HG02763 (cell line): ENCODE results near the gene KLHL21.

ENCODE experiments used
- ATAC-seq: cut with Tn5 transposase; IDR thresholded peaks from one replicate; pipeline ENCODE4 v1.9.1; 2021; ENCODE audit warnings: mild to moderate bottlenecking, moderate library complexity; ENCODE audit not compliant: unreplicated experiment

The KLHL21 gene

GRCh38 chr1:6557597-6557996, 45.1 kb downstream of the KLHL21 start:
- ATAC-seq, result no peak

DNA sequence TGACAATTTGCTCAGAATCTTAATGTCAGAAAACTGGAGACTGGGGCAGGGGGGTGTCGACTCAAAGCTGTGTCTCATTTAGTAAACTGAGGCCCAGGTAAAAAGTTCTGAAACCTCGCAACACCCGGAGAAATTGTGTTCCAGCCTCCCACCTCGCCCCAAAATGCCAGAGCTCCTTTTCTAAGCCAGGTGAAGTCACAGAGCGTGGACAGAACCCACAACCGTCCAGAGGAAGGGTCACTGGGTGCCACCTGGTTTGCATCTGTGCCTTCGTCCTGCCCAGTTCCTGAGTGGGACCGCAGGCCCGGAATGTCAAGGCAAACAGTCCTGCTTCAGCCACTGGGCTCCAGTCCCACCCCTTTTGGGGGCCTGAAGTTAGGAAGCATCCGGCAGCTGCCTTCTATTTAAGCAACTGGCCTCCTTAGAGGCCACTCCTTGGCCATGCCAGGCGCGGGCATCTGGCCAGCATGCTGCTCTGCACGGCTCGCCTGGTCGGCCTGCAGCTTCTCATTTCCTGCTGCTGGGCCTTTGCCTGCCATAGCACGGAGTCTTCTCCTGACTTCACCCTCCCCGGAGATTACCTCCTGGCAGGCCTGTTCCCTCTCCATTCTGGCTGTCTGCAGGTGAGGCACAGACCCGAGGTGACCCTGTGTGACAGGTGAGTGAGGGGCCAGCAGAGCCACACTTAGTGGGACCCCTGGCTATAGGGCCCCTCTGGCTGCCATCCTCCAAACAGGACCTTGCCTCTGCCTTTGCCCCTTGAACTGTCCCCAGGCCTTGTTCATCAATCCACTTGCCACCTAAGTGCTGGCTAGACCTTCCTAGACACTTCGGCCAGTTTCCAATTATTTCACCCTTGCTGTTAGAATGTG, 47.5 kb downstream of the KLHL21 start, which contains the start of gene TAS1R1:
Gene TAS1R1, plus strand, starts transcription at position 401 of the 872 bp plus-strand sequence. Its CDS starts 67 bp downstream, at position 468.
- no peak for ATAC-seq

DNA sequence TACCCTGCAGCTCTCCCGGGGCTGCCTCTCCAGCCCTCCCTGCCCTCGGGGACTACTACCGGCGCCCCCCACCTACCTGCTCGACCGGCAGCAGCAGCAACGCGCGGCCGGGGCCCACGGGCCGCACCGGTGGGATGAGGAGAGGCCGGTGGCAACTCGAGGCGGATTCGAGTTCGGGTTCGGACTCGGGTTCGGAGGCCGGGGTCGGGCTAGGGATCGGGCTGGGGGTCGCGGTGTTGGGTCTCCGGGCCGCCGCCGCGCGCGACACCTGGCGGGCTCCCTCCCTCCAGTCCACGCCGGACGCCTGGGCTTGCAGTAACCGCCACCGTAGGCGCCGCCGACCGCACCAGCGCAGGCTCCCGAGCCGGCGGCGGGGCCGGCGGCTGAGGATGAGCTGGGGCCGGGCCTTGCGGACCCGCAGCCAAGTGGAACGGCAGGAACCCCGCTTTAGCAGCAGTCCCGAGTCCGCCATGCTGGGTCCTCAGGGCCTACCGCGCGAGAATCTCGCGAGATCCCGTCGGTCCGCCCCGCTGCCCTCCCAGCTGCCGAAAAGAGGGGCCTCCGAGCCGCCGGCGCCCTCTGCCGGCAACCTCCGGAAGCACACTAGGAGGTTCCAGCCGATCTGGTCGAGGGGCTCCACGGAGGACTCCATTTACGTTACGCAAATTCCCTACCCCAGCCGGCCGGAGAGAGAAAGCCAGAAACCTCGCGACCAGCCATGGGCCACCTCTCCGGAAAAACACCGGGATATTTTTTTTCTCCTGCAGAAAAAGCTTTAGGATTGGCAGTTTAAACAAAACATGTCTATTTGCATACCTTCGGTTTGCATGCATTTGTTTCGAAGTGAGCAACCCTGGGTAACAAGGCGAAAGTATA, 48.4 kb downstream of the KLHL21 start, which contains the start of gene NOL9:
Gene NOL9, minus strand, starts transcription at position 483 of the 876 bp plus-strand sequence. Its CDS starts 11 bp downstream, at position 472.
- ATAC-seq, result peak; percentile 91

DNA sequence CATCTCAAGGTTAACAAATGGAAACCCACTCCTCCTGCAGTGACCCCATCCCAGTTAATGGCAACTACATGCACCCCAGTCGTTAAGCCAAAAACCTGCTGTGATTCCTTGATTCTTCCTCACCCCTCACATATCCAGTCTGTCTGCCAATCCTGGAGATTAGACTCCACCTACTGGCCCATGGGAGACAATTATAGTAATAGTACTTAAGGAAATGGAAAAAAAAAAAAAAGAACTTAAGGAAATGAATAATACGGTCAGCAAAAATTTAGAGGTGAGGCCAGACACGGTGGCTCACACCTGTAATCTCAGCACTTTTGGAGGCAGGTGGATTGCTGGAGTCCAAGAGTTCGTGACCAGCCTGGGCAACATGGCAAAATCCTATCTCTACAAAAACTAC, 55.4 kb downstream of the KLHL21 start:
- no peak for ATAC-seq

- ATAC-seq, result no peak
Observed at GRCh38 chr1:6546326-6546725, 56.3 kb downstream of the KLHL21 start.

DNA sequence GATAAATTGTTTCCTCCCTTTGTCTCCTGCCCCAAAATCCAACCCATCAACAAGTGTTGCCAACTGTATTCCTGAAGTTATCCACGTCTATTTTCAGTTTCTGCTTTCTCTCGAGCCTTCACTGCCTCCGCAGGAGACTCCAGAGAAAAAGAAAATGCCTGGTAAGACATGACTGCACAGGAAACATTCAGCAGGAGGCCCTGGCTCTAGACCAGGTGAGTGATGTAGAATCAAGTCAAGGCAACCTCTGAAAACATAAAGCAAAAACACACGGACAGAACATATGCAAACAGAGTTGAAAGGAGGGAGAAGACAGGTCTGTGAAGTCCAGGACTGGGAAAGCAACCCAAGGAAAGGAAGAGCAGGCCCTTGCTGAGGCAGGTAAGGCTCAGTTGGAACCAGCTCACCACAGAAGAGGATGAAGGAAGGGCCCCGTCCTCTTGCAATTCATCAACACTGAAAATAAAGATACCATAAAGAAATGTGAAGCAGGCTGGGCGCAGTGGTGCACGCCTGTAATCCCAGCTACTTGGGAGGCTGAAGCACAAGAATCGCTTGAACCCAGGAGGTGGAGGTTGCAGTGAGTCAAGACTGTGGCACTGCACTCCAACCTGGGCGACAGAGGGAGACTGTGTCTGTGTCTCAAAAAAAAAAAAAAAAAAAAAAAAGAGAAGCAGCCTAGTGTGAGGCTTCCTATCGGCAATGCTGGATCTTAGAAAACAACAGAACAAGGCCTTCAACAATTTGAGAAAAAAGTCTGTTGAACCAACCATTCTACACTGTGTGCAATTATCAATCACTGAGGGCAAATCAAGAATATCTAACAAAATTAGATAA, 57.2 kb downstream of the KLHL21 start:
- no peak for ATAC-seq

GRCh38 chr1:6544831-6545230, 57.8 kb downstream of the KLHL21 start:
- ATAC-seq, result no peak
